C4-2B (cell line): ENCODE measurements around the gene APOL3.

ENCODE experiments used
- CTCF ChIP-seq: fragments of 450-650 bp; conservative IDR thresholded peaks from 2 replicates; pipeline ENCODE4 v1.5.1; 2017; ENCODE audit warnings: mild to moderate bottlenecking
- ZFX ChIP-seq: fragments of 450-650 bp; IDR thresholded peaks from 2 replicates; pipeline ENCODE4 v1.6.1; 2017

- TF ChIP-seq CTCF (no peak), ZFX (no peak)
Measured at GRCh38 chr22:36183446-36183845, 22.9 kb upstream of the APOL3 start.
